Liver (tissue), 9 donors: ENCODE results near the gene TAF3. TPM values are rescaled to one million over a fixed set of nuclear protein-coding genes. Genes with fewer than 3 reads are reported as not detected.

Experiments used
- DNase-seq: peaks from one replicate; pipeline ENCODE4 v3.0.0-alpha.2; 2017; ENCODE audit warnings: low spot score
- H3K27ac ChIP-seq, 2 donors: one replicate each; pipeline ENCODE4 v1.7.0; 2013; ENCODE audit warnings: inconsistent platforms in 2 of 2, low read length in 2 of 2, control low read depth in 1 of 2, low read depth in 1 of 2, mild to moderate bottlenecking in 1 of 2
- H3K27me3 ChIP-seq, 4 donors: one replicate each; pipeline versions ENCODE4 v1.6.1 to v1.7.0; 2013; ENCODE audit warnings: low read length in 3 of 4, inconsistent platforms in 1 of 4, mild to moderate bottlenecking in 1 of 4, moderate library complexity in 1 of 4; ENCODE audit not compliant: control insufficient read depth in 4 of 4, insufficient read depth in 4 of 4
- H3K36me3 ChIP-seq, 4 donors: one replicate each; pipeline versions ENCODE4 v1.6.1 to v1.7.0; 2013; ENCODE audit warnings: low read length in 3 of 4, mild to moderate bottlenecking in 3 of 4, low read depth in 1 of 4, moderate library complexity in 1 of 4; ENCODE audit not compliant: control insufficient read depth in 4 of 4, insufficient read depth in 3 of 4
- H3K4me1 ChIP-seq, 4 donors: one replicate each; pipeline versions ENCODE4 v1.6.1 to v1.7.0; 2013; ENCODE audit warnings: low read length in 3 of 4, mild to moderate bottlenecking in 3 of 4, moderate library complexity in 1 of 4; ENCODE audit not compliant: control insufficient read depth in 4 of 4, insufficient read depth in 4 of 4
- H3K4me3 ChIP-seq, 3 donors: one replicate each; pipeline versions ENCODE4 v1.6.1 to v1.7.0; 2013; ENCODE audit warnings: low read length in 3 of 3, control low read depth in 1 of 3, low read depth in 1 of 3, mild to moderate bottlenecking in 1 of 3
- H3K9ac ChIP-seq, 2 donors: one replicate each; pipeline ENCODE4 v1.7.0; 2013; ENCODE audit warnings: low read length in 2 of 2, mild to moderate bottlenecking in 2 of 2, moderate library complexity in 2 of 2, control low read depth in 1 of 2, low read depth in 1 of 2
- H3K9me3 ChIP-seq, 4 donors: one replicate each; pipeline versions ENCODE4 v1.6.1 to v1.7.0; 2013; ENCODE audit warnings: low read length in 3 of 4; ENCODE audit not compliant: control insufficient read depth in 4 of 4
- ATF3 ChIP-seq: IDR thresholded peaks from 2 replicates; pipeline ENCODE4 v1.6.1; 2016; ENCODE audit warnings: antibody characterized with exemption
- CTCF ChIP-seq: fragments of 150-350 bp; IDR thresholded peaks from 2 replicates; pipeline ENCODE4 v1.5.1; 2017; ENCODE audit warnings: improper control_type of control experiment, low read depth, low read length; ENCODE audit not compliant: missing input control
- FOXA1 ChIP-seq: IDR thresholded peaks from 2 replicates; pipeline ENCODE4 v1.6.1; 2016; ENCODE audit warnings: antibody characterized with exemption
- FOXA2 ChIP-seq: IDR thresholded peaks from 2 replicates; pipeline ENCODE4 v1.6.1; 2016; ENCODE audit warnings: antibody characterized with exemption
- GABPA ChIP-seq, 2 donors: IDR thresholded peaks in 1 of 2; conservative IDR thresholded peaks in 1 of 2; 2 replicates each; pipeline ENCODE4 v1.6.1; 2016; ENCODE audit warnings: antibody characterized with exemption in 2 of 2, mild to moderate bottlenecking in 1 of 2, moderate library complexity in 1 of 2
- HNF4A ChIP-seq, 2 donors: conservative IDR thresholded peaks; 2 replicates each; pipeline ENCODE4 v1.6.1; 2016; ENCODE audit warnings: antibody characterized with exemption in 2 of 2, mild to moderate bottlenecking in 2 of 2
- HNF4G ChIP-seq: IDR thresholded peaks from 2 replicates; pipeline ENCODE4 v1.6.1; 2016; ENCODE audit warnings: antibody characterized with exemption
- JUND ChIP-seq, 2 donors: IDR thresholded peaks; 2 replicates each; pipeline ENCODE4 v1.6.1; 2016; ENCODE audit warnings: antibody characterized with exemption in 2 of 2
- MAX ChIP-seq: IDR thresholded peaks from 2 replicates; pipeline ENCODE4 v1.6.1; 2016; ENCODE audit warnings: antibody characterized with exemption
- NR2F2 ChIP-seq: IDR thresholded peaks from 2 replicates; pipeline ENCODE4 v1.6.1; 2016; ENCODE audit warnings: antibody characterized with exemption
- RAD21 ChIP-seq, 2 donors: IDR thresholded peaks; 2 replicates each; pipeline ENCODE4 v1.6.1; 2016; ENCODE audit warnings: antibody characterized with exemption in 2 of 2, mild to moderate bottlenecking in 2 of 2
- REST ChIP-seq: IDR thresholded peaks from 2 replicates; pipeline ENCODE4 v1.6.1; 2016; ENCODE audit warnings: antibody characterized with exemption, mild to moderate bottlenecking
- RXRA ChIP-seq, 2 donors: IDR thresholded peaks; 2 replicates each; pipeline ENCODE4 v1.6.1; 2017 to 2018; ENCODE audit warnings: antibody characterized with exemption in 2 of 2, mild to moderate bottlenecking in 1 of 2
- TAF1 ChIP-seq: conservative IDR thresholded peaks from 2 replicates; pipeline ENCODE4 v1.6.1; 2016; ENCODE audit warnings: antibody characterized with exemption, mild to moderate bottlenecking
- YY1 ChIP-seq: IDR thresholded peaks from 2 replicates; pipeline ENCODE4 v1.6.1; 2016; ENCODE audit warnings: antibody characterized with exemption, mild to moderate bottlenecking
- ZBTB33 ChIP-seq: IDR thresholded peaks from 2 replicates; pipeline ENCODE4 v1.6.1; 2016; ENCODE audit warnings: antibody characterized with exemption
- WGBS: extraction: QIAGEN DNeasy Blood & Tissue Kit; methylation state at CpG from one replicate; pipeline ENCODE4 v1.1.7; 2013; 5-methylcytosine and 5-hydroxymethylcytosine counted together
- polyA plus RNA-seq, 2 donors: library from polyadenylated mRNA; stranded (reverse) in 1 of 2; unstranded in 1 of 2; fragments of 200-250 nt in 1 of 2; fragments of >200 nt in 1 of 2; fragmentation: Nextera tagmentation in 1 of 2; extraction: Ambion mirVana in 1 of 2; gene quantifications; one replicate each; pipeline versions ENCODE4 v1.2.1 to v1.2.3, GENCODE V29; 2013 to 2015
- total RNA-seq, 2 donors: library from RNA; depleted of rRNA; stranded (reverse); fragments of >200 nt; gene quantifications; one replicate each; pipeline ENCODE4 v1.2.3, GENCODE V29; 2014
- donor health status: healthy.
- donor health status: healthy.
- donor health status: healthy.
- donor health status: healthy.
- donor health status: healthy.

TAF3 gene
- total and polyA plus RNA-seq, 4 donors: 1.5 to 3.6 (median 1.9) TPM

GRCh38 chr10:7794251-7795026 is 23.9 kb upstream of the TAF3 start:
- TF ChIP-seq NR2F2 (no peak), RAD21 (IDR thresholded peaks at IDR 0.05) (no peak), MAX (no peak), RXRA (IDR thresholded peaks at IDR 0.05) (no peak), REST (no peak), CTCF (no peak), FOXA1 (no peak), JUND (IDR thresholded peaks at IDR 0.05) (no peak)
- Histone ChIP-seq H3K36me3 (peaks cover 0 to 25% (median 20%) of the 10 kb centered on the region in 4 donors), H3K4me3 (no peak overlapping the region), H3K9ac (no peak overlapping the region), H3K4me1 (peaks cover 4 to 30% (median 18%) of the 10 kb centered on the region in 4 donors), H3K27me3 (no peaks in the 10 kb centered on the region), H3K9me3 (no peaks in the 10 kb centered on the region), H3K27ac (no peak overlapping the region)
- DNase-seq: no peak
- 69% methylated on average over 4 of the region's 4 CpGs for WGBS

GRCh38 chr10:7795605-7796004 is 22.7 kb upstream of the TAF3 start:
- Histone ChIP-seq H3K36me3 (peaks cover 1 to 32% (median 26%) of the 10 kb centered on the region in 4 donors), H3K4me1 (peaks cover 3 to 21% (median 11%) of the 10 kb centered on the region in 4 donors), H3K27ac (no peak overlapping the region), H3K27me3 (no peaks in the 10 kb centered on the region), H3K9me3 (no peaks in the 10 kb centered on the region), H3K4me3 (no peak overlapping the region), H3K9ac (no peak overlapping the region)
- DNase-seq: no peak
- 65% methylated on average over 4 of the region's 4 CpGs for WGBS
- no peak for TF ChIP-seq HNF4G
- no peak for TF ChIP-seq MAX
- TF ChIP-seq ZBTB33: peak; percentile 20
- TF ChIP-seq TAF1: no peak
- no peak for TF ChIP-seq FOXA2
- TF ChIP-seq GABPA (IDR thresholded peaks at IDR 0.05 in 1 of 2, conservative IDR thresholded peaks at IDR 0.05 in 1 of 2): no peak
- TF ChIP-seq YY1: no peak
- TF ChIP-seq HNF4A (conservative IDR thresholded peaks at IDR 0.05): peak in 1 of 2 donors; percentile 8
- TF ChIP-seq JUND (IDR thresholded peaks at IDR 0.05): no peak
- no peak for TF ChIP-seq CTCF
- no peak for TF ChIP-seq REST
- no peak for TF ChIP-seq ATF3
- peak in 1 of 2 donors; percentile 6 for TF ChIP-seq RXRA (IDR thresholded peaks at IDR 0.05)
- no peak for TF ChIP-seq RAD21 (IDR thresholded peaks at IDR 0.05)
